Fibroblast of gingiva (primary cell): ENCODE measurements around the gene SPEM1.
"Not testable (repeated sequence)": the region's sequence is repeated elsewhere in the genome, so short reads cannot be mapped to it uniquely, and the experiment has no call there.

Experiments
- DNase-seq: peaks from one replicate; pipeline ENCODE4 v3.0.0-alpha.2; 2011; ENCODE audit warnings: low read depth

Gene SPEM1

DNA sequence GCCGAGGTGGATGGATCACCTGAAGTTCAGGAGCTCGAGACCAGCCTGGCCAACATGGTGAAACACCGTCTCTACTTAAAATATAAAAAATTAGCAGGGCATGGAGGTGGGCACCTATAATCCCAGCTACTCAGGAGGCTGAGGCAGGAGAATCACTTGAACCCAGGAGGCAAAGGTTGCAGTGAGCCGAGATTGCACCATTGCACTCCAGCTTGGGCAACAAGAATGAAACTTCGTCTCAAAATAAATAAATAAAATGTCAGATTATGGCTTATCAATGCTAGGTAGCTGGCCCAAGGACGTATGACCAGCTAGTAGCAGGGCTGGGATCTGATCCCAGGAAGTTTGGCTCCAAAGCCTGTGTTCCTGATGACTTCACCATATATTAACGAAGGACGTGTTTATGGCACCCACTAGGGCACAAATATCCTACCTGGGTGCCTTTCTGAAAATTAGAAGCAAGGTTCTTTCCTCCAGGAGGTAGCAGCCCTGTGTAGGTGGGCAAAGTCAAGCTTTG lies 50.4 kb downstream of the SPEM1 start:
- DNase-seq = not testable (repeated sequence)
